Retinal pigment epithelial cell (primary cell): Measurements from ENCODE around the gene PRKCB.
A peak's percentile ranks its signal among the peaks of the same experiment; 100 is the strongest.
"Not testable (repeated sequence)": the region's sequence is repeated elsewhere in the genome, so short reads cannot be mapped to it uniquely, and the experiment has no call there.

Experiments used
- DNase-seq: peaks from one replicate; pipeline ENCODE4 v3.0.0-alpha.2; 2010; ENCODE audit warnings: low read depth
- H3K4me3 ChIP-seq: 2 replicates; pipeline ENCODE4 v1.5.1; 2011; ENCODE audit warnings: mild to moderate bottlenecking, low read length, control low read depth, moderate library complexity
- TF ChIP-seq, protein P1 (sequence below): conservative IDR thresholded peaks from 2 replicates; pipeline ENCODE4 v1.5.1; 2011; ENCODE audit warnings: low read depth, low read length, control low read depth, inconsistent platforms

PRKCB gene

DNA sequence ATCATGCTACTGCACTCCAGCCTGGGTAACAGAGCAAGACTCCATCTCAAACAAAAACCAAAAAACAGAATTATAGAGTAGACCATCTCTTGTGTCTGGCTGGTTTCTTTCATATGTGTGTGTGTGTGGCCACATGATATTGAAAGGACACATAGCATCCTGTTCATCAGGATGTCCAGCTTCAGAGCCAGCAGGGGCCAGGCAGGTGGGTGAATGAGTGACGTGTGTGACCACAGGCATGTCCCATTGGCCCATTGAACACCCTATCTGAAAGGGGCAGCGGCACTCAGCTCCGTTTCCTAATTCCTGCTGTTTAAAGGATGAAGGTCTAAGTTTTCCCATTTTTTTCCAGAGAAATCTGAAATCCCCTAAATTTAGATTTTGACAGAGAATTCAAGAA is 174.2 kb downstream of the PRKCB start:
- TF ChIP-seq, protein P1, sequence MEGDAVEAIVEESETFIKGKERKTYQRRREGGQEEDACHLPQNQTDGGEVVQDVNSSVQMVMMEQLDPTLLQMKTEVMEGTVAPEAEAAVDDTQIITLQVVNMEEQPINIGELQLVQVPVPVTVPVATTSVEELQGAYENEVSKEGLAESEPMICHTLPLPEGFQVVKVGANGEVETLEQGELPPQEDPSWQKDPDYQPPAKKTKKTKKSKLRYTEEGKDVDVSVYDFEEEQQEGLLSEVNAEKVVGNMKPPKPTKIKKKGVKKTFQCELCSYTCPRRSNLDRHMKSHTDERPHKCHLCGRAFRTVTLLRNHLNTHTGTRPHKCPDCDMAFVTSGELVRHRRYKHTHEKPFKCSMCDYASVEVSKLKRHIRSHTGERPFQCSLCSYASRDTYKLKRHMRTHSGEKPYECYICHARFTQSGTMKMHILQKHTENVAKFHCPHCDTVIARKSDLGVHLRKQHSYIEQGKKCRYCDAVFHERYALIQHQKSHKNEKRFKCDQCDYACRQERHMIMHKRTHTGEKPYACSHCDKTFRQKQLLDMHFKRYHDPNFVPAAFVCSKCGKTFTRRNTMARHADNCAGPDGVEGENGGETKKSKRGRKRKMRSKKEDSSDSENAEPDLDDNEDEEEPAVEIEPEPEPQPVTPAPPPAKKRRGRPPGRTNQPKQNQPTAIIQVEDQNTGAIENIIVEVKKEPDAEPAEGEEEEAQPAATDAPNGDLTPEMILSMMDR = no peak
- no peak for DNase-seq
- no peak overlapping the region for H3K4me3 ChIP-seq

DNA sequence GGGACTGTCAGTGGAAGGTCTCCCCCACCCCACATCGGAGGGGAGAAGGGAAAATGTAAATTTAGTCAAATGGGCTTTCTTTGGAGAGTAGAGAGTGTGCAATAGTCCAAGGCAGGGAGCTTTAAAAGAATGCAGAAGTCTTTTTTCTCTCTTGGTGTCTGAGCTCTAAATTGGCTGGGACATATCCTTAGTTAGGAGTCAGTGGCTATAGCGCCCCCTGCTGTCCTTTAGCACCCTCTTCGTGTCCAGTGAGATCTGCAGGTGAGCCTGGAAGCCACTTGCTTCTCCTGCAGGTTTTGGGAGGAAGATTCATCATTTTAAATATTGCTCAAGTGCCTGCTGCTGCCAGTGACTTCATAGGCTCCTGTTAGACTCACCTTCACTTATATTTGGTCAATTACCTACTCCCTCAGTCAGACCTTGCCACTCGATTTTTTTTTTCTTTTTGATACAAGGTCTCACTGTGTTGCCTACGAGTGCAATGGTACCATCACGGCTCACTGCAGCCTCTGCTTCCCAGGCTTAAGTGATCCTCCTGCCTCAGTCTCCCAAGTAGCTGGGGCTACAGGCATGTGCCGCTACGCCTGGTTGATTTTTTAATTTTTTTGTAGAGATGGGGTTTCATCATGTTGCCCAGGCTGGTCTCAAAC is 174.8 kb downstream of the PRKCB start:
- DNase-seq = peak; percentile 30
- TF ChIP-seq, protein P1 = peak; percentile 86
- H3K4me3 ChIP-seq = no peak overlapping the region

DNA sequence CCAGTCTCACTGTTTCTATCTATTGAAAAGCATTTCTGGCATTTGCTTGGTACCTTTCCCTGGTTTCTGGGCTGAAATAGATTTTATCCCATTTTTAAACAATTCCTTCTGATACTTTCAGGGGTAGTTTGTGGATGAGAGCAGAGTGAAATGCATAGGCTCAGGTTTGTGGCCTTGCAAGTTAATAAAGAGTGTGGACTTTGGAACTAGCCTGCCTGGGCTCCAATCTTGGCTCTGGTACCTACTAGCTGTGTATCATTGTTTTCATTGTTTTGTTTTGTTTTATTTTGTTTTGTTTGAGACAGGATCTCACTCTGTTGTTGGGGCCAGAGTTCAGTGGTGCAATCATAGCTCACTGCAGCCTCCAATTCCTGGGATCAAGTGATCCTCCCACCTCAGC is 175.5 kb downstream of the PRKCB start:
- no peak overlapping the region for H3K4me3 ChIP-seq
- no peak for DNase-seq
- TF ChIP-seq, protein P1 = no peak

DNA sequence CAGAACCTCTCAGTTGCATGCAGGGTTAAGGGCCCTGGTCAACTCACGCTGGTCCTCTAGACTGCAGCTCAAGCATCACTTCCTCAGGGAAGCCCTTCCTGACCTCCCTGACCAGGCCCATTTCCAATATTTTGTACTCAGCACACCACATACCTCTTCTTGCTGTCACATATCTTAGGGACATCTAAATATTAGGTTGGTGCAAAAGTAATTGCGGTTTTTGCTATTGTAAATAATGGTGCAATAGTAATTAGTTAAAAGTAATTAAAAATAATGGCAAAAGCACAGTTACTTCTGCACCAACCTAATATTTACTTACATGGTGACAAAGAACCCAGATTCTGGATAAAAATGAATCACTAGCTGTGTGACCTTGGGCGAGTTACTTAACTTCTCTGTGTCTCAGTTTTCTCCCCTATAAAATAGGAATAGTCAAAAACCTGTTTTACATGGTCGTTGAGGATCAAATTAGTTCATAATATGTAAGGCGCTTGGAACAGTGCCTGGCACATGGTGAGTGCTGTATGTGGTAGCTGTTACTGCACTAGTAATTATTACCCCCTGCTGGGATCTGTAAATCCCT is 177.4 kb downstream of the PRKCB start:
- DNase-seq = no peak
- TF ChIP-seq, protein P1 = no peak
- H3K4me3 ChIP-seq = no peak overlapping the region

DNA sequence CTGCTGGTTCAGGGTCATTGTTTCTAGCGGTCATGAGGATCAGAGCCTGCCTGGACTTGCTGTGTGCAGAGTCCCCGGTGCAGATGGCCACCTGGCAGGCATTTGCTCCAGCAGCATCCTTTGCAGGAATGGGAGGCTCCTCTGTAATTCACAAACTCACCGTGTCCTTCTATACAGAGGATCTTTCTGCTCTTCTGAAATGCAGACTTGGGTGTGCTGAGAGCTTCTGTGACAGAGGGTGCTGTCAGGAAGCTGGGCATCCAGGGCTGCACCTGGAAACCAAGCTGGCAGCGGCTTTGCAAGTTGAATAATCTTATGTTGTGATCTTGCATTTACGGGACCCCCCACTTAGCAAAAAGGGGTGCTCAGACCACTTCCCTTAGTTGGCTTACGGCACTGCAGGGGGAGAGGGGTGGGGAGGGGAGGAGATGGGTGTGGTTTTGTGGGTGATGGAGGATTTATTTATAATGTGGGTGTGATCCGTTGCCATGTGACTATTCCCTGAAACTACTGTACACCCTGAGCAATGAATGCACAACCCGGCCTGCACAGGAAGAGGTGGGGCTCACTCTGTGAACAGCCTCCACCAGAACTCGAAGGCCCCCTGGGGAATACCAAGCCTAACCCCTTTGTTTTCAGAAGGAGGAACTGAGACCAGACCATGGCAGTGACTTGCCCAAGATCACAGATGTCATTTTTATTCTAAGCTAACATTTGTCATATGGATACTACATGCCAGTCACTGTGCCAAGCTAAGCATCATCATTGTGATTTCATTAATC is 178.3 kb downstream of the PRKCB start:
- TF ChIP-seq, protein P1 = no peak
- no peak overlapping the region for H3K4me3 ChIP-seq
- no peak for DNase-seq

DNA sequence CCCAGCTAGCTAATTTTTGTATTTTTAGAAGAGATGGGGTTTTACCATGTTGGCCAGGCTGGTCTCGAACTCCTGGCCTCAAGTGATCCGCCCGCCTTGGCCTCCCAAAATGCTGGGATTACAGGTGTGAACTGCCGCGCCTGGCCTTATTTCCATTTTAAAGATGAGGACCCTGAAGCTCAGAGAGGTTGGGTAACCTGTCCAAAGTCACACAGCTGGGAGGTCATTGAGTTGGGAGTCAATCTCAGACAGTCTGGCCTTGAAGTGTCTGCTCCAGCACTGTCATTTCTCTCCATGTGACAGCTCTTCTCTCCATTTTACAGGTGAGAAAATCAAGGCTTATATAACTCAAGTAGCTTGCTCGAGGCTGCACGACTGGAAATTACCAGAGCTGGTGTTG is 179.2 kb downstream of the PRKCB start:
- not testable (repeated sequence) for DNase-seq, H3K4me3 ChIP-seq

DNA sequence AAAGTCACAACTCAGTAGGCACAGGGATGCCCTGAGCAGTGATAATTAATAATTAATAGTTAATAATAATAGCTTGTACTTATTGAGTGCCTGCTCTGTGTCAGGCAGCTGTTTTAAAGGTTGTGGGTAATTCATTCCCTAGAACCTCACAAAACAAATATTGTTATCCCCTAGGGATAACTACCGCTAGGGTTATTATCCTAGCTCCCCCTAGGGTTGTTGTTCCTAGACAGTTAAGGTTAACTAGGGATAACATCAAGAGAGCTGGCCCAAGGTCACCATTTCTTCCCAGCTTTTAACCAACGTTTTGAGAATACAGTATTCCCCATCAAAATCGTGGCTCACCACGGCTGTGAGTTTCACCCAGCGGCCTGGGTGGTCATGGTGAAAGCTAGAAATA is 180.1 kb downstream of the PRKCB start:
- TF ChIP-seq, protein P1 = no peak
- DNase-seq = no peak
- no peak overlapping the region for H3K4me3 ChIP-seq
